Central memory CD8-positive, alpha-beta T cell (primary cell): Measurements from ENCODE around the gene HOXC10.
A peak's percentile ranks its signal among the peaks of the same experiment; 100 is the strongest.

Experiments
- ATAC-seq: fragments of 150-1000 bp; cut with Tn5 transposase; replicated peaks from 2 replicates; pipeline ENCODE4 v1.10.0; 2022; ENCODE audit warnings: mild to moderate bottlenecking, moderate FRiP score, moderate number of reproducible peaks; ENCODE audit not compliant: poor library complexity, severe bottlenecking; ENCODE audit errors: extremely low read depth
- DNase-seq, 2 donors: peaks; one replicate each; pipeline ENCODE4 v3.0.0; 2021; ENCODE audit warnings: low spot score in 2 of 2
- H3K27ac Mint-ChIP-seq: one replicate; pipeline ENCODE4 v1.8.0; 2022; ENCODE audit warnings: low read depth, mild to moderate bottlenecking, moderate library complexity, mixed read lengths
- H3K27me3 Mint-ChIP-seq: one replicate; pipeline ENCODE4 v1.8.0; 2022; ENCODE audit warnings: mixed read lengths
- H3K36me3 Mint-ChIP-seq: one replicate; pipeline ENCODE4 v1.8.0; 2022; ENCODE audit warnings: mild to moderate bottlenecking, moderate library complexity, mixed read lengths; ENCODE audit not compliant: insufficient read depth
- H3K4me1 Mint-ChIP-seq: one replicate; pipeline ENCODE4 v1.8.0; 2022; ENCODE audit warnings: mixed read lengths
- H3K4me3 Mint-ChIP-seq: one replicate; pipeline ENCODE4 v1.8.0; 2022; ENCODE audit warnings: mild to moderate bottlenecking, moderate library complexity, mixed read lengths
- H3K9me3 Mint-ChIP-seq: one replicate; pipeline ENCODE4 v1.8.0; 2022; ENCODE audit warnings: mixed read lengths

The HOXC10 gene

DNA sequence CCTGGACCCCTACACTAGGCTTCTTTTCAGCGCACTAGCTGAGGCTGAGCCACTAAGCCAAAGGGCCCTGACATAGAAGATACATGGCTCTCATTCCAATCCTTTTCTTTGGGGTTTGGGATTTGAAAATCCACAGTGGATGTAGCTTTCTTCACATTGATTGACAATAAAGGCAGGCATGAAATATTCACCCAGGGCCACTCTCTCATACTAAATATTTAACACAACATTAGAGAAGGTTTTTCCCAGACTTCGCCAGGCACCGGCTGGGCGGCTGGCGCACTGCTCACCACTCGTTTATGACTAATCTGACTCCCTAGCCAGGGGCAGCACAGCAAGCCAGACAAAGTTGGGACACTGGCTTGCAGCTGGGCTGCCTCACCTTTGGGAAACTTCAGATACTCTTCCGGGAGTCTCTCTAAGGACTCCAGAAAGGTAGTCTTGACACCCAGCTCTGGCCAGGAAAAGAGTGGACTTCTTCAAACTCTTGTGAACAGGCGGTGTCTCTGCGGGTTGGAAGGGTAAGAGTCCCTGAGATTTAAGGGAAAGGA is 12.7 kb upstream of the HOXC10 start:
- H3K4me3 Mint-ChIP-seq, result peak overlapping the region; percentile 73
- ATAC-seq (no peak), DNase-seq (no peak)
- H3K27ac Mint-ChIP-seq, result peak overlapping the region; percentile 48
- H3K4me1 Mint-ChIP-seq, result peaks cover 22% of the 10 kb centered on the region
- peaks cover 93% of the 10 kb centered on the region for H3K27me3 Mint-ChIP-seq
- H3K9me3 Mint-ChIP-seq, result no peaks in the 10 kb centered on the region
- H3K36me3 Mint-ChIP-seq, result peaks cover 26% of the 10 kb centered on the region

DNA sequence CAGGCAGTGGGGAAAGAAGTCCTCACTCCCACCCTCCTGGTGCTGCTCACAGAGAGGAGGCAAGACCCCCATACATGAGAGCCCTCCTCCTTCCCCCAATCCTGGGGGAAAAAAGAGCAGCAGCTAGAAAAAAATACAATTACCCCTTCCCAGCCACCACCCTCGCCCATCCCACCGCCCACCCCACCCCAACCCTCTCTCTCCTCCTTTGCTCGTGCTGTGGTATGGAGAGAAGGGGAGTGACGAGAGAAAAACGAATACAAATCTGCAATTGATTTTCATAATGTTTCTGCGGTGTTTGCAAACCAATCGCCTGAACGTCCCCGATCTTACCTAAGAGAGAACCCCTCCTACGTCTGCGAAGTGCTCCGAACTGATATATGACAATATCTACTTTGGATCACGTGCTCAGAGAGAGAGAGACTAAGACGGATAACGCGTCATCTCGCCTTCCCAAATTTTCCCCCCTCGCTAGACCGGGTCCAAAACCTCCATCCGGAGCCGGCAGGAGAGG is 12.2 kb upstream of the HOXC10 start, which contains the start of gene HOXC11:
TSS of gene HOXC11 (plus strand) at position 405 of the 514 bp plus-strand sequence. CDS start 116 bp downstream, outside the sequence.
- Mint-ChIP-seq H3K4me1 (peaks cover 22% of the 10 kb centered on the region), H3K36me3 (peaks cover 26% of the 10 kb centered on the region), H3K4me3 (peak within 1 kb of the TSS; percentile 73), H3K9me3 (no peaks in the 10 kb centered on the region), H3K27ac (peak within 1 kb of the TSS; percentile 84), H3K27me3 (peaks cover 93% of the 10 kb centered on the region)
- DNase-seq (no peak), ATAC-seq (no peak)

DNA sequence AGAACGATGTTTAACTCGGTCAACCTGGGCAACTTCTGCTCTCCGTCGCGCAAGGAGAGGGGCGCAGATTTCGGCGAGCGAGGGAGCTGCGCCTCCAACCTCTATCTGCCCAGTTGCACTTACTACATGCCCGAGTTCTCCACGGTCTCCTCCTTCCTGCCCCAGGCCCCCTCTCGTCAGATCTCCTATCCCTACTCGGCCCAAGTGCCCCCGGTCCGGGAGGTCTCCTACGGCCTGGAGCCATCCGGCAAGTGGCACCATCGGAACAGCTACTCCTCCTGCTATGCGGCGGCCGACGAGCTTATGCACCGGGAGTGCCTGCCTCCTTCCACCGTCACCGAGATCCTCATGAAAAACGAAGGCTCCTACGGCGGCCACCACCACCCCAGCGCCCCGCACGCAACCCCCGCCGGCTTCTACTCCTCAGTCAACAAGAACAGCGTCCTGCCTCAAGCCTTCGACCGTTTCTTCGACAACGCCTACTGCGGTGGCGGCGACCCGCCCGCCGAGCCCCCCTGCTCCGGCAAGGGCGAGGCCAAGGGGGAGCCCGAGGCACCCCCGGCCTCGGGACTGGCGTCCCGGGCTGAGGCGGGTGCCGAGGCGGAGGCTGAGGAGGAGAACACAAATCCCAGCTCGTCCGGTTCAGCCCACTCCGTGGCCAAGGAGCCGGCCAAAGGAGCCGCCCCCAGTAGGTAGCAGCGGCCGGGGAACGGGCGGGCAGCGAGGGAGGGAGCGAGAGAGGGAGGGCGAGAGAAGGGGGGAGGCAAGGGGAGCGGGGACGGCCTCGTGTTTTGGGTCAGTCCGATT is 11.5 kb upstream of the HOXC10 start:
- H3K4me3 Mint-ChIP-seq, result peak overlapping the region; percentile 73
- H3K9me3 Mint-ChIP-seq, result no peaks in the 10 kb centered on the region
- ATAC-seq (no peak), DNase-seq (no peak)
- H3K36me3 Mint-ChIP-seq, result peaks cover 25% of the 10 kb centered on the region
- peaks cover 93% of the 10 kb centered on the region for H3K27me3 Mint-ChIP-seq
- peaks cover 29% of the 10 kb centered on the region for H3K4me1 Mint-ChIP-seq
- H3K27ac Mint-ChIP-seq, result peak overlapping the region; percentile 49

DNA sequence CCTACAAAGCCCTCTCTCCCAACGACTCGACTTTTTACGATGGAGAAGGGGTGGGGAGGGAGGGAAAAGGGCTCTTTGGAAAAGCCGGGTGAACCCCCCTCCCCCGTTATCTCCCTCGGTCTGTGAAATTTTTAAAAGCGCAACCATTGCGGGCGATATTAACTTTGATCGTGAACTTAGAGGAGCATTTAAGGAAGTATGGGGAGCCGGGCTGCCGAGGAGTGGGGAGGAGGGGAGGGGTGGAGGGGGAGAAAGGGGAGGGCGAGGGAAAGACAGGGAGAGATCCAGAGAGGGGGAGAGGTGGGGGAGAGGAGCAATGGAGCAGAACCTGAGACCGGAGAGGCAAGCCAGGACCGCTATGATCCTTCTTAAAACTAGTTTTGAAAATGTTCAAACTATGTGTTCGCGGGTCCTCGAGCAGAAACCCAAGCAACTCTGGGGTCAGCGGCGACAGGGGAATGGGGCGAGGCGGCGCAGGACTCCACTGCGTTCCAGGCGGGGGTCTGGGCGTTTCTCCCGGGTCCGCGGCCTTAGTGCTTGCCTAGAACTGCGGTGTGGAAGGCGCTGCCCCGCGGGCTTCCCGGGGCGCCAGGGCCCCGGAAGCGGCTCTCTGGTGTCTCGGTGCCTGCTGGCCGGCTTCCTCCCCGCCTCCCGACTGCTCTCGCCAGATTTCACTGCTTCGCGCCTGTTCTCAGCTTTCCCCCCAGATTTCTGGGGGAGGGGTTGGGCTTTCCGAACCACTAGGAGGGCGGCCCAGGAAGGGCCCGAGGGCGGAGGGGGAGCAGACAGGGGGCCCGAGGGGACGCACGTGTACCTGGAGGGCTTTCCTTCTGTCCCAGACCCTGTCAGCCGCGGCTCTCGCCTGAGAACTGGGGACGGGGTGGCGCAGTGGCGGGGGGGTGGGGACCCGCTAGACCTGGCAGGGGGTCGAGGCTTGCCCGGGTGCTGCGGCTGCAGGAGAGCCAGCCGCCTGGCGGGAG is 10.6 kb upstream of the HOXC10 start, which contains the start of gene HOTAIR:
TSS of gene HOTAIR (minus strand) at position 871 of the 980 bp plus-strand sequence.
- no peak for DNase-seq
- H3K4me3 Mint-ChIP-seq, result peak within 1 kb of the TSS; percentile 73
- H3K27ac Mint-ChIP-seq, result peak within 1 kb of the TSS; percentile 84
- no peak for ATAC-seq
- peaks cover 25% of the 10 kb centered on the region for H3K36me3 Mint-ChIP-seq
- peaks cover 32% of the 10 kb centered on the region for H3K4me1 Mint-ChIP-seq
- H3K9me3 Mint-ChIP-seq, result no peaks in the 10 kb centered on the region
- peaks cover 93% of the 10 kb centered on the region for H3K27me3 Mint-ChIP-seq

DNA sequence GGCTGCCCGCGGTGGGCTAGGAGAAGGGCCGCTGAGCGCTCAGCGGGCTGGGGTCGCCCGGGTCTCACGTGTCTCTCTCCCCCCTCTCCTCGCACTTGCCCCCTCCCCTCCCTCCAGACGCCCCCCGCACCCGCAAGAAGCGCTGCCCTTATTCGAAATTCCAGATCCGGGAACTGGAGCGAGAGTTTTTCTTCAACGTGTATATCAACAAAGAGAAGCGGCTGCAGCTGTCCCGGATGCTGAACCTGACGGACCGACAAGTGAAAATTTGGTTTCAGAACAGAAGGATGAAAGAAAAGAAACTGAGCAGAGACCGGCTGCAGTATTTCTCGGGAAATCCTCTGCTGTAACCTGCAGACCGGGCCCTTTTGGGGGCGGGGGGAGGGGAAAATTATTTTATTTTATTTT is 9.9 kb upstream of the HOXC10 start:
- Mint-ChIP-seq H3K27me3 (peaks cover 93% of the 10 kb centered on the region), H3K4me1 (peaks cover 32% of the 10 kb centered on the region), H3K36me3 (peaks cover 25% of the 10 kb centered on the region), H3K9me3 (no peaks in the 10 kb centered on the region), H3K27ac (no peak overlapping the region), H3K4me3 (peak overlapping the region; percentile 73)
- ATAC-seq (no peak), DNase-seq (no peak)

DNA sequence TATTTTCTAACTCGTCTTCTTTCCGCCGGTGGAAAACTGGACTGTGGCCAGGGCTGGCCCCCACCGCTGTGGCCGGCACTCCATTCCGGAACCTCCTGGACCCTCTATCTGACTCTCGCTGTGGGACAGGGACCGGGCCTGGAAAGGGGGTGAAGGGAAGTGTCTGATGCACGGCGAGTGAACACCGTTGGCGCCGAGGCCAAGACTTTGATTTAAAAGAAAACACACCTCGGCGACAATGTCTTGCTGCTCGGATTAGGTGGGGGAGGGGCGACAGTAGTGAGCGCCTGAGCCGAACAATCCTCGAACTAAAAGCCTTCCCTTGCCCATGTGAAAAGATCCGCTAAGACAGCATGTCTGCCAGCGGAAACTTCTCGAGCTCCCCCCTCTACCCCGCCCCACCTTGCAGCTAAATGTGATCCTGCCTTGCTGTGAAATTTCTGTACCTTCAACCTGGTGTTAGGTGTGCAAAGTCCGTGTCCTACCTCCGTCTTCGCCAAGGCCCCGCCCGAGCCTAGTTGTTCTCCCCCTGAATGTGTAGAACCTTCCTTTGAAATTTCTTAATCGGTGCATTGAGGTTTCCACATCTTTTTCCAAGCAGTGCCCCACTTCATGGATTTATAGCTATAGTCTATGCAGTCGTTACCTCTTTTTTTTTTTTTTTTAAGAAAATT is 9.3 kb upstream of the HOXC10 start:
- H3K9me3 Mint-ChIP-seq, result no peaks in the 10 kb centered on the region
- H3K36me3 Mint-ChIP-seq, result peaks cover 28% of the 10 kb centered on the region
- peaks cover 32% of the 10 kb centered on the region for H3K4me1 Mint-ChIP-seq
- peak overlapping the region; percentile 70 for H3K27ac Mint-ChIP-seq
- H3K27me3 Mint-ChIP-seq, result peaks cover 93% of the 10 kb centered on the region
- H3K4me3 Mint-ChIP-seq, result peak overlapping the region; percentile 51
- ATAC-seq (no peak), DNase-seq (no peak)

DNA sequence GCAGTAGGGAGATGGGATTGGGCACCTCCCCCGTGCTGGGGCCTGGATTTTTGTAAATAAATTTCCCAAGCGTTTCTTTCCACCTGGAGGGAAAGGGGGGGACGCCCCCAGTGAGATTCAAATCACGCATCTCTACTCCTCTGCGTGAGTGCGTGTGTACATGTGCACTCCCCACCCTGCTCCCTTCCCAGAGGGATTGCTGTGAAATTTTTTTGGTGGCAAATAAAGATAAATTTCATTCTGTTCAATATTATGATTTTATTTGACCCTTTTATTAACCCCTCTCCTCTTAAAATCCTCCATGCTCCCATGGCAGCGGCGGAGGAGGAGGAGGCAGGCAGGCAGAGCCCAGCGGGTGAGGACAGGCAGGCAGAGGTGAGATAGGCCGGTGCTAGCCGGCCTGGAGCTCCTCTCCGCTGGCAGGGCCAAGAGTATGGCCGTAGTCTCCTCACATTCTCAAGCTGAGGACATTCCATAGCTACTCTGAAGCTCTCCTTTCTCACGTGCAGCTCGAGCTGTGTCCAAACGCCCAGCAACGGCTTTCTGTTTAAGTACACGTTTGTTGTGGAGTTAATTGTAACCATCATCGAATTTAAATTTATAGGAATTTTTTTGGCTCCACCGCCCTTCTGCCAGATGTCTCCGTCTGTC is 8.6 kb upstream of the HOXC10 start:
- no peak for ATAC-seq
- no peak for DNase-seq
- H3K9me3 Mint-ChIP-seq, result no peaks in the 10 kb centered on the region

DNA sequence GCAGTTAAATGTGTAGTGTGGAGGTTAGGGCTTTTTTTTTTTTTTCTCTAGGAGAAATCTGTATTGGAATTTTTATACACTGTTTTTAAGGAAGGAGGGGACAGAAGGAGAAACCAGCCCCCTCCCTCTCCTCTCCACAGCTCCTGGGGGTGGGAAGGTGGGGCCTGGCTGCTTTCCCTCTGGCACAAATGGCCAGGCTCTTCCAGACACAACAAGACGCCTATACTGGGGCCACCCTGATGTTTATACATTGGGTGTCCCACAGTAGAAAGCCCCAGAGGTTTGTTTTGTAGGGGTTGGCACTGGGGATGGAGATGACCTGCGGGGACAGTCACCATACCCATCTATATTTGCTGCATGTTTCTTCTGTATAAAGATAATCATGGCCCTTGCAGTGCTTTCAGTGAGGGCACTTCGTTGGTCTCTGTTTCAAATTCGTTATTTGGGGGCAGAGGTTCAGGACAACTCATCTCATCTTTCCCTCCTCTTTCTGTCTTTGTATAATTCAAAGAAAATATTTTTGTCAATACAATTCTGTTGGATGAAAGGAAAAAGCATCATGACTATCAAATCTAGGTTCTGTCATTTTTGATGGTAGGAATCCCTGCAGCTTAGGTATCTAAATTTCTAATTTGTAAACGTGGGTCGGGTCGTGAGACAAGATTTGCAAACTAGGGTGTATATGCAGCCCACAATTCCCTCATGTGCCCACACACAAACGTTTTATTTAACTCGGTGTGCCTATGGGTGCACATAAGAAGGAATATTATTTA is 7.9 kb upstream of the HOXC10 start:
- DNase-seq, result no peak
- Mint-ChIP-seq H3K27ac (no peak overlapping the region), H3K4me1 (peaks cover 32% of the 10 kb centered on the region), H3K27me3 (peaks cover 93% of the 10 kb centered on the region), H3K4me3 (no peak overlapping the region), H3K9me3 (no peaks in the 10 kb centered on the region), H3K36me3 (peaks cover 28% of the 10 kb centered on the region)
- ATAC-seq, result no peak

More for the DNA sequence above, 8.6 kb upstream of the HOXC10 start:
- Mint-ChIP-seq H3K4me3 (peak overlapping the region; percentile 51), H3K4me1 (peaks cover 32% of the 10 kb centered on the region), H3K27ac (peak overlapping the region; percentile 70), H3K36me3 (peaks cover 28% of the 10 kb centered on the region), H3K27me3 (peaks cover 93% of the 10 kb centered on the region)

DNA sequence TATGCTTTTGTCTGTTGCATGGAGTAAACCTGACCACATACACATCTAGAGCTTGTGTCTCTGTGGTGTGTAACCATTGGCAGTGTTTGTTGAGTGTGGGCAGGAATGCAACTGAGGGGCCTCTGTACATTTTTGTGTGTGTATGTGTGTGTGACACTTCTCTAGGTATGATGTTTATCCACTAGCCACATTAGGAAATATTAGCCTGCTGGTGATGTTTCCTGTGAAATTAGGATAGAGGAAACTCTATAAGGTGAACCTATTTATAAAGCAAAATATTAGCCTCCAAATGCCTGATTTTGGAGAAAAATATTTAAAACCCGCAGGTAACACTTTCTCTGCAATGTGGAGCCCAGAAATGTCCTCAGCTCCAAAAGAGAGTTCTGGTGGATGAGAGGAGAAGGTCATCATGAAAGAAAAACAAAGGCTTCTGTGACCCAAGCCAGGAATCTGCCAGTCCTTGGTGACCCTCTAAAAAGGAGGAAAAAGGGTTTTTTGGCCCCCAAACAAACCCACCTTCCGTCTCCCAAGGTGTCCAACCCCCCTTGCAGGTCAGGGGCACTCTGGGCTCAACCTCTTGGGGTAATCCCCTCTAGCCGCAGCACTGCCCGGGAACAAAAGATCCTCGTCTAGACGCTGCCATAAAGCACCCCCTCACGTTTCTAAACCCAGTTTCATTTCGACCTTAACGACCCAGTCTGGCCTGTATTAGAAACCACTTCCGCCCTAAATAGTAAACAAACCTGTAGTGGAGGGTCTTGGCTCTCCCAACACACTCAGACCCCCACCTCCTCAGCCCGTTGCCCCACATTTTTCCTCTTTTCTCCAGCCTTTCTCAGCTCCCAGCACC is 7.1 kb upstream of the HOXC10 start:
- H3K4me3 Mint-ChIP-seq, result no peak overlapping the region
- no peak for ATAC-seq
- H3K4me1 Mint-ChIP-seq, result peaks cover 31% of the 10 kb centered on the region
- no peak overlapping the region for H3K27ac Mint-ChIP-seq
- no peak for DNase-seq
- no peaks in the 10 kb centered on the region for H3K9me3 Mint-ChIP-seq
- peaks cover 93% of the 10 kb centered on the region for H3K27me3 Mint-ChIP-seq
- peaks cover 23% of the 10 kb centered on the region for H3K36me3 Mint-ChIP-seq

DNA sequence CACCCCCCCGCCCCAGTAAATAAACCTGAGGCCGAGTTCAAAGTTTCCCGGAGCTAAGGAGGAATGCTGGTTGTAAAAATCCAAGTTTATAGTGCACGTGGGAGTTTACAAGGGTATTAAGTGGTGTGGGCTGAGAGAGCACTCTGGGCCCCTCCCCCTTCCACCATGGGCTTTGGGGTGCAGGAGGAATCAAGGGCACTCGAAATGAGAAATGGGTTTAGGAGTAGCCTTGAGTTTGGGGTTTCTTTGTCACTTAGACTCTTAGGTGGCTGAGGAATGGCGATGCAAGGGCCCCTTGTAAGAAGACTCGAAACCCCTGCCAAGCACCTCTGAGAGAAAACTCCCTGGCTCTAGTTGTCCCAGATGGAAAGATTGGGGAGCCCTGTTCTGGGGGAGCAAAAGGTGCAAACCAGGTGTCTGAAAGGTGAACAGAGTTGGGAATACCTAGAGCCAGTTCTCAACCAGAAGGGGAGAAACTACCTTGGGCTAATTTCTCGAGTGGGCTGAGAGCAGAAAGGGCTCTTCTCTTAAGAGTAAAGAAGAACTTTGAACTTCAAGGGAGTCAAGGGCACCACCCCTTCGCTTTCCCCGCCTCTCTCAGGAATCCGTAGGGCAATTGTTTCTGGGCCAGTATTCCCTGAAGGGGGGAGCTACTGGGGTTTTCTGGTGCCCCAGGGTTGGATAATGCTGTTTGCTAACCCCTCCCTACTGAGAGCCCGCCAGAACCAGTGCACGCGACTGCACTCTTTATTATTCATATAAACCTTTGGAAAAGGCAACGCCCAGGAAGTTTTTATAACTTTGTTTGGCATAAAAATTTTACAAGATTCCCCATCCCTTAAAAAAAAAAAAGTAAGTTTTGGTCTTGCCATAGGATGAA is 6.2 kb upstream of the HOXC10 start:
- DNase-seq, result no peak
- Mint-ChIP-seq H3K4me1 (peaks cover 23% of the 10 kb centered on the region), H3K4me3 (no peak overlapping the region), H3K27ac (no peak overlapping the region), H3K9me3 (no peaks in the 10 kb centered on the region), H3K36me3 (peaks cover 25% of the 10 kb centered on the region), H3K27me3 (peaks cover 93% of the 10 kb centered on the region)
- no peak for ATAC-seq
